ENCODE measurements around the gene VAMP8.
"Not testable (repeated sequence)": the region's sequence is repeated elsewhere in the genome, so short reads cannot be mapped to it uniquely, and the experiment has no call there.

The VAMP8 gene

DNA sequence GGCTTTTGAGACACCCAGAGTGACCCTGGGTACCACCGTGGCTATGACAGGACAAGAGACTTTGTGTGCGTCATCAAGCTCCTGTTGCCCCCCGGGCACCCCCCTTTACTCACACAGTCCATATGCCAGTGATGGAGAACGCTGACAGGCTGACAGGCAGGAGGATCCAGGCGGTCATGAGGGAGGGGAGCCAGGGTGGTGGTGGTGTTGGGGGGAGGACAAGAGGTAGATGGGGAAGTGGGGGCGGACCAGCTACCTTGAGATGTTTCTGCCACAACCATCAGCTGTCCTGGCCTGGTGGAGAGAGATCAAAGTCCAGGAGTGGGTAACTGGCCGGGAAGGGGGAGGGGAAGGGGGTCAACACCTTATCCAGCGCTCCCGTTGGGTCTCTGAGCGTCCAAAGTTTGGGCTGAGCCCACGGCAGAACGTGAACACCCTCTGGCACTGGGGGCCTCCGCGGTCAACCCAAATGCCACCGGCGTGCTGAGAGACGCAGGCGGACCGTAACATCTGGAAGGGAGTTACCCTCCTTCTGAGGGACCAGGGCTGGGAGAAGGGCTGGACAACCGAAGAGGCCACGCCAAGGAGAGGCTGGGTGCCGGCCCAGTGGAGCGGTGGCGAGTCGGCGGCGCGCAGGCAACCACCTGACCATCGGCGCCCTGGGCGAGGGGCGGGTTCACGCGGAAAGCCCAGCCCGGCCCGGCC lies 24.5 kb downstream of the VAMP8 start:
- TF ChIP-seq, protein P1, sequence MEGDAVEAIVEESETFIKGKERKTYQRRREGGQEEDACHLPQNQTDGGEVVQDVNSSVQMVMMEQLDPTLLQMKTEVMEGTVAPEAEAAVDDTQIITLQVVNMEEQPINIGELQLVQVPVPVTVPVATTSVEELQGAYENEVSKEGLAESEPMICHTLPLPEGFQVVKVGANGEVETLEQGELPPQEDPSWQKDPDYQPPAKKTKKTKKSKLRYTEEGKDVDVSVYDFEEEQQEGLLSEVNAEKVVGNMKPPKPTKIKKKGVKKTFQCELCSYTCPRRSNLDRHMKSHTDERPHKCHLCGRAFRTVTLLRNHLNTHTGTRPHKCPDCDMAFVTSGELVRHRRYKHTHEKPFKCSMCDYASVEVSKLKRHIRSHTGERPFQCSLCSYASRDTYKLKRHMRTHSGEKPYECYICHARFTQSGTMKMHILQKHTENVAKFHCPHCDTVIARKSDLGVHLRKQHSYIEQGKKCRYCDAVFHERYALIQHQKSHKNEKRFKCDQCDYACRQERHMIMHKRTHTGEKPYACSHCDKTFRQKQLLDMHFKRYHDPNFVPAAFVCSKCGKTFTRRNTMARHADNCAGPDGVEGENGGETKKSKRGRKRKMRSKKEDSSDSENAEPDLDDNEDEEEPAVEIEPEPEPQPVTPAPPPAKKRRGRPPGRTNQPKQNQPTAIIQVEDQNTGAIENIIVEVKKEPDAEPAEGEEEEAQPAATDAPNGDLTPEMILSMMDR (conservative IDR thresholded peaks at IDR 0.05; ENCODE audit: low read length), result no peak
- TF ChIP-seq EZH2phosphoT487 (IDR thresholded peaks at IDR 0.05; ENCODE audit: borderline replicate concordance), result no peak
- peaks cover 16% of the 10 kb centered on the region for H3K4me1 ChIP-seq (ENCODE audit: insufficient read depth, low read length, poor library complexity, severe bottlenecking)
- no peak overlapping the region; the same call in 1 of the 2 replicates for H2AFZ ChIP-seq (ENCODE audit: low read length)

GRCh38 chr2:85602476-85603234 lies 25.3 kb downstream of the VAMP8 start, which contains the start of gene TMEM150A:
TMEM150A (minus strand) TSS chr2:85602698; CDS start chr2:85601948, 750 bp downstream.
- Histone ChIP-seq H3F3A (ENCODE audit: low read depth) (peaks cover 4% of the 10 kb centered on the region; the same call in 1 of the 2 replicates), H3K36me3 (ENCODE audit: insufficient read depth, low read length) (no peaks in the 10 kb centered on the region; the same call in 1 of the 2 replicates), H3K4me1 (ENCODE audit: insufficient read depth, low read length, poor library complexity, severe bottlenecking) (peaks cover 8% of the 10 kb centered on the region), H3K4me3 (ENCODE audit: low read length, poor library complexity, severe bottlenecking) (peak within 1 kb of the TSS; percentile 77), H3K9ac (ENCODE audit: low read depth, low read length, poor library complexity, severe bottlenecking) (peak within 1 kb of the TSS; percentile 57), H4K20me1 (ENCODE audit: insufficient read depth, low read length, poor library complexity, severe bottlenecking) (peaks cover 3% of the 10 kb centered on the region), H3K79me2 (ENCODE audit: insufficient read depth, low read length) (peaks cover 8% of the 10 kb centered on the region; the same call in 1 of the 2 replicates), H3K27me3 (ENCODE audit: insufficient read depth, low read length, poor library complexity, severe bottlenecking) (no peaks in the 10 kb centered on the region), H3K9me3 (ENCODE audit: insufficient read depth, low read depth, low read length) (no peaks in the 10 kb centered on the region), H3K9me2 (replicated peaks; ENCODE audit: low read depth, low read length) (no peaks in the 10 kb centered on the region), H2AFZ (ENCODE audit: low read length) (peak within 1 kb of the TSS; percentile 49), H3K4me2 (ENCODE audit: low read depth, low read length, poor library complexity, severe bottlenecking) (peak within 1 kb of the TSS; percentile 96)
- TF ChIP-seq, protein P1 (conservative IDR thresholded peaks at IDR 0.05; ENCODE audit: low read length), result peak; percentile 30
- no peak for TF ChIP-seq EZH2phosphoT487 (IDR thresholded peaks at IDR 0.05; ENCODE audit: borderline replicate concordance)

More for the DNA sequence above, 24.5 kb downstream of the VAMP8 start:
- Histone ChIP-seq H4K20me1 (ENCODE audit: insufficient read depth, low read length, poor library complexity, severe bottlenecking) (peaks cover 10% of the 10 kb centered on the region), H3K4me3 (ENCODE audit: low read length, poor library complexity, severe bottlenecking) (peak overlapping the region; percentile 77), H3K36me3 (ENCODE audit: insufficient read depth, low read length) (no peaks in the 10 kb centered on the region; the same call in 1 of the 2 replicates), H3K9me2 (replicated peaks; ENCODE audit: low read depth, low read length) (no peaks in the 10 kb centered on the region), H3K79me2 (ENCODE audit: insufficient read depth, low read length) (peaks cover 15% of the 10 kb centered on the region), H3F3A (ENCODE audit: low read depth) (peaks cover 4% of the 10 kb centered on the region; the same call in 1 of the 2 replicates), H3K9ac (ENCODE audit: low read depth, low read length, poor library complexity, severe bottlenecking) (peak overlapping the region; percentile 39), H3K27me3 (ENCODE audit: insufficient read depth, low read length, poor library complexity, severe bottlenecking) (no peaks in the 10 kb centered on the region), H3K9me3 (ENCODE audit: insufficient read depth, low read depth, low read length) (no peaks in the 10 kb centered on the region), H3K4me2 (ENCODE audit: low read depth, low read length, poor library complexity, severe bottlenecking) (peak overlapping the region; percentile 96)

GRCh38 chr2:85604133-85604444 lies 26.7 kb downstream of the VAMP8 start:
- H3K36me3 ChIP-seq (ENCODE audit: insufficient read depth, low read length), result peaks cover 13% of the 10 kb centered on the region; the same call in 1 of the 2 replicates
- not testable (repeated sequence) for H3K9me3 ChIP-seq (ENCODE audit: insufficient read depth, low read depth, low read length); H3K27me3 ChIP-seq (ENCODE audit: insufficient read depth, low read length, poor library complexity, severe bottlenecking); H3K9ac ChIP-seq (ENCODE audit: low read depth, low read length, poor library complexity, severe bottlenecking); H2AFZ ChIP-seq (ENCODE audit: low read length); H4K20me1 ChIP-seq (ENCODE audit: insufficient read depth, low read length, poor library complexity, severe bottlenecking); H3K4me2 ChIP-seq (ENCODE audit: low read depth, low read length, poor library complexity, severe bottlenecking); H3K4me3 ChIP-seq (ENCODE audit: low read length, poor library complexity, severe bottlenecking); H3K4me1 ChIP-seq (ENCODE audit: insufficient read depth, low read length, poor library complexity, severe bottlenecking); H3K79me2 ChIP-seq (ENCODE audit: insufficient read depth, low read length); H3K9me2 ChIP-seq (replicated peaks; ENCODE audit: low read depth, low read length); H3F3A ChIP-seq (ENCODE audit: low read depth)
